ENCODE results near the gene NGF.
"Not testable (repeated sequence)": the region's sequence is repeated elsewhere in the genome, so short reads cannot be mapped to it uniquely, and the experiment has no call there.

Gene NGF

GRCh38 chr1:115310581-115311473, 27.2 kb downstream of the NGF start:
- no peak for DNase-seq (ENCODE audit: low spot score)

GRCh38 chr1:115309504-115309903, 28.5 kb downstream of the NGF start:
- not testable (repeated sequence) for DNase-seq (ENCODE audit: low spot score)

DNA sequence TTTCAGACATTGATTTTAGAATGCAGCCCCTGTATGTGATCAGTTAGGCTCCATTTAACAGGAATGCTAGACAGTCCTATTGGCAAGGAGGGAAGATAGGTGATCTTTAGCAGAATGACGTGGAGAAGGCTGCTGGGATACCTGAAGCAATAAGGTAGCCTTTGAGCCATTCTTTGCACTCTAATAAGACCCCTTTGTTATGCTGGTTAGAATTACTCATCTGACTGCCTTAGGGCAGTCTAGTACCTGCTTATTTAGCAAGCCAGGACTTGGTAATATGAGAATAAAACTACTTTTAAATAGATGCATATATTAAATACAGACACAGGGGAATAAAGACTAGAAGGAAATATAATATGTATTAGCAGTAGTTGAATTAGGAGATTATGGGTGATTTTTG, 29.1 kb downstream of the NGF start:
- no peak for DNase-seq (ENCODE audit: low spot score)

DNA sequence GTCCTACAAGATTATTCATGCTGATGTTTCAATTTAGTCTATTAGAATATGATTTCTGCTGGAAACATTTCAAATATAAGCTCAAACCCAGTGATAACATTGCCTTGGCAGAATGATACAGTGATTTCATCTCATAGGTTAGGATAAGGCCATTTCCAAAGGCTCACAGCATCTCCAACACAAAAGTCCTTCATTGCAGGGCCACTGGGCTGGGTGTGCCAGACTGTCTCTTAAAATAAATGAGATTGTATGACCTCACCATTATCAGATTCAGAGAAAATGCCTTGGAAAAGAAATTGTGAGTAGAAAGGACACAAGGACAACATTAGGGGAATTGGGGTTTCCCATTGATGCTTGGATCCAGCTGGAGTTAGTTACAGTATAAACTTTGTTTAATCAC, 30.4 kb downstream of the NGF start:
- DNase-seq (ENCODE audit: low spot score) = no peak

DNA sequence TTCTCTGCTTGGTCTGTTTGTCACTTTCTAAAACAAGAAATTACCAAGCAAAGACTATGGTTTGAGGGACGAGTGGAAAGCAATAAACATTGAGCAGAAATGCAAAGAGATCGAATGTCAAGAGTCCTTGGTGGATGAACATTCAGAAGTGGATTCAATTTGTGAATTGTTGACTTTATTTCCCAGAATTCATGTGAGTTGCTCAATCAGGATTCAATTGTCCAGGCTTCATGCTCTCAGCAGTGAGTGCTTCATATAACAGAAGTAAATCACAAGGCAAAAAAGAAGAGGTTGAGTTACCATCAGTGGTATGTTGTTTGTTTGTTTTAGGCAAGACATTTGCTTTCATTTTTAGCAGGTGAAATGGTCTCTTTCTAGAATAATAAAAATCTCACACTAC, 31.9 kb downstream of the NGF start:
- DNase-seq (ENCODE audit: low spot score) = no peak

GRCh38 chr1:115303364-115303763, 34.7 kb downstream of the NGF start:
- no peak for DNase-seq (ENCODE audit: low spot score)

- no peak for DNase-seq (ENCODE audit: low spot score)
Measured at GRCh38 chr1:115302390-115302961, 35.6 kb downstream of the NGF start.

DNA sequence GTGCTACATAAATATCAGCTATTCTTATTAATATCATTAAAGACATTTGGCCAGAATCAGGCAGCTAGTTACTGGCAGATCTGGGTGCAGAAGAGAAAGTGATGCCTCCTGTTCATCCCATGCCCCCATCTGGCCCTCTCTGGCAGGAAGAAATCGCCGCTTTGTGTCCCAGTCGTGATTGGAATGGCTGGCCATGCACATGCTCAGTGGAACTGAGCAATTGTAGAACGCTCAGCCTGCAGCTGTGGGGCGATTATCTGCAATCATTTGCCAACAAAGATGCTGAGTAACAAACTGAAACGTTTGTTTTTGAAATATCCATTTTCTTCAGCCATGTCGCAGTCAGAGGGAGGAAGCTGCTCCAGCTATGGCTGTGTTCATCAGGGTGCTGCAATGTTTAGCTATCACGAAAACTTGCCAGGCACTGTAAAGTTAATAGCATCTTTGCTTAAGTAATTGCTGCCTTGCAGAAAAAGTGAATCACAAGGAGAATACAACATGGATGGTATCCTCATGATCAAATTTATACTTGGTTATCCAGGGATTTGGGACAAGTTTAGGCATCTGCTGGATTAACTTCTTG, 36.5 kb downstream of the NGF start:
- no peak for DNase-seq (ENCODE audit: low spot score)

GRCh38 chr1:115300087-115300876, 37.8 kb downstream of the NGF start:
- DNase-seq (ENCODE audit: low spot score) = no peak

GRCh38 chr1:115299266-115299665, 38.8 kb downstream of the NGF start:
- no peak for DNase-seq (ENCODE audit: low spot score)

GRCh38 chr1:115296981-115297380, 41.1 kb downstream of the NGF start:
- no peak for DNase-seq (ENCODE audit: low spot score)

- DNase-seq (ENCODE audit: low spot score) = no peak
Measured at GRCh38 chr1:115295904-115296696, 41.9 kb downstream of the NGF start.

DNA sequence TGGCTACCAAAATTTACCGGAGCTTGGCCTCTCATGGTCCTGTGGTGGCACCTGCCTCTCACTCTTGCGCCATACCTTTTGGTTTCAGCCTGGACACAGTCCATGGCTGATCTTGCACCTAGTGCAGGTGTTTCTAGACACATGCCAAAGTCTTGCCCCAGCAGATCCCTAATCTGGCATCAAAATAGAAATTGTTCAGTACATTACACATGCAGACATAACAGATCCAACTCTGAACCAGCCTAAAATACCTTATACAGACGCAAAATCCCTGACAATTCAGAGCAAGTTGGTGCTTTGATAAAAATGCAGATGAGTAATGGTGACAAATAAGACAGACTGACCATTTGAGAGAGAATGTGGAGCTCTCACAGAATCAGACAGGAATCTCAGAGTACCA, 44.1 kb downstream of the NGF start:
- no peak for DNase-seq (ENCODE audit: low spot score)

GRCh38 chr1:115293006-115293405, 45.0 kb downstream of the NGF start:
- no peak for DNase-seq (ENCODE audit: low spot score)

DNA sequence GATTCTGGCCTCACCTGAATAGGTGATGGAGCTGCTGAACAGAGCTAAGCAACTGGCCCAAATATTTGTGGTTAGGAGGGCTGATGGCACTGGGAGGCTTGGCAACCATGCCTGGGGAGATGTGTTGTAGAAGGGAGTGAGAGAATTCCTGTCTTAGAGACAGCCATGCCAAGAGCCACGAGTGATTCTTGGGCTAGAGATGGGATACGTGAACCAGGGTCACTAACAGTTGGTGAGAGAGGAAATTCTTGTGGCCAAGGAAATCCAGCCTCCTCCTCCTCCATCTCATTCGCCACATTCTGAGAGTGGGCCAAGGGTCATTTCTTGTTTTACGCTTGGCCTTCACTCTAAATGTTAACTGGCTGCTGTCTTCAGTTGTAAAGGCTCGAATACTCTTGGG, 46.3 kb downstream of the NGF start:
- no peak for DNase-seq (ENCODE audit: low spot score)

- no peak for DNase-seq (ENCODE audit: low spot score)
Measured at GRCh38 chr1:115289940-115290339, 48.1 kb downstream of the NGF start.

DNA sequence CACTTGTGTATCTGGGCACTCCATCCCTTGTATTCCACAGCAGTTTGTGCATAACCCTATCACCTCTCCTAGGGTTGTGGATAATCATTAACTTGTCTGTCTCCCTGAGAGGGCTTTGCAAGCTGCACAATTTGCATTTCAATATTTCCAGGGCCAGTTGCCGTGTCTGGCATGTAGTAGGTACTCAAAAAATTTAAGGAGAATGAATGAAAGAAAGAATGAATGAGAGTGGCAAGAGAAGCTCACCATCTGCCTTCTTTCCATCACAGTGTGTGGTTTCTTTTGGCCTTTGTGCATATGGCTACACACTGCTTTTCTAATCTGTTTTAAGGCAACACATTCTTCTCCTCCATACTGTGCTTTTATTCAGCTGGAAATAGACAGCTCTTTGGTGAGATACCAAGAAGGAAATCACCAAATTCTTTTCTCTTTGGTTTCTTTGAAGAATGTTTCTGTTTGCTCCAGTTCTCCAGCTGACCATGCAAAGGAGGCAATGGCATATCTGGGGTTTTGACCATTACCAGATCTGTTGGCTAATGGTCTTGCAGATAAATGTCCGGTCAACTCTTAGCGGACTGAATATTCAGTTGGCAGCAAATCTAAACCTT, 49.4 kb downstream of the NGF start:
- no peak for DNase-seq (ENCODE audit: low spot score)

- no peak for DNase-seq (ENCODE audit: low spot score)
Measured at GRCh38 chr1:115286431-115287205, 51.4 kb downstream of the NGF start.

GRCh38 chr1:115284209-115284608, 53.8 kb downstream of the NGF start:
- no peak for DNase-seq (ENCODE audit: low spot score)

DNA sequence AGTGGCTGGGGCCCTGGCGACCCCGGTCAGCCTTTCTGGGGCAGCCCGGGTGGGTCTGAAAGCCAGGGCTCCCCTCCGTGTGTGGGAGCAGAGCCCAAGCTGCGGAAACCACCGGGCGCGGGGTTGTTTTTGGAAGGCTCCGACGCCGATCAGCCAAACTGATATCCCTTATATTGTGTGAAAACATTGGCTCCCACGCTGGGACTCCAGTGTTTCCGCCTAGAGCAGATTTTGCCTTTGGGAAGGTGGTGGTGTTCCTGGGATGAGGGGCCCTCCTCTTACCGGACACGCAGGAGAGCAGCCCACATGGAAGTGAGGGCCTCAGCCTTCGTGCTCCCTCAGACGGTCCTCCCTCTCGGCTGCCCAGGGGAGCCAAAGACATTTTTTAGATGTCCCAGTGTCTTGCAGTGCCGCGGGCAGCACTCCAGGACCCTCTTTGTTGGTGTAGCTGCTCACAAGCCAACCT, 54.3 kb downstream of the NGF start:
- no peak for DNase-seq (ENCODE audit: low spot score)
